ENCODE measurements around the gene OSBPL10.

- TF ChIP-seq EP300 (IDR thresholded peaks at IDR 0.05) (no peak), POLR2A (IDR thresholded peaks at IDR 0.05) (no peak), CTCF (IDR thresholded peaks at IDR 0.05) (no peak)
Observed at GRCh38 chr3:31911124-31911523, 69.9 kb downstream of the OSBPL10 start.

Data from ovary (tissue), 3 donors.